ENCODE data around the gene NTRK3. TPM values are rescaled to one million over a fixed set of nuclear protein-coding genes. Genes with fewer than 3 reads are reported as not detected.

Gene NTRK3
- total and polyA plus RNA-seq, 2 donors (not counting 3 experiments of a cell fraction or from before 2014, with no cell fraction given) = not detected

DNA sequence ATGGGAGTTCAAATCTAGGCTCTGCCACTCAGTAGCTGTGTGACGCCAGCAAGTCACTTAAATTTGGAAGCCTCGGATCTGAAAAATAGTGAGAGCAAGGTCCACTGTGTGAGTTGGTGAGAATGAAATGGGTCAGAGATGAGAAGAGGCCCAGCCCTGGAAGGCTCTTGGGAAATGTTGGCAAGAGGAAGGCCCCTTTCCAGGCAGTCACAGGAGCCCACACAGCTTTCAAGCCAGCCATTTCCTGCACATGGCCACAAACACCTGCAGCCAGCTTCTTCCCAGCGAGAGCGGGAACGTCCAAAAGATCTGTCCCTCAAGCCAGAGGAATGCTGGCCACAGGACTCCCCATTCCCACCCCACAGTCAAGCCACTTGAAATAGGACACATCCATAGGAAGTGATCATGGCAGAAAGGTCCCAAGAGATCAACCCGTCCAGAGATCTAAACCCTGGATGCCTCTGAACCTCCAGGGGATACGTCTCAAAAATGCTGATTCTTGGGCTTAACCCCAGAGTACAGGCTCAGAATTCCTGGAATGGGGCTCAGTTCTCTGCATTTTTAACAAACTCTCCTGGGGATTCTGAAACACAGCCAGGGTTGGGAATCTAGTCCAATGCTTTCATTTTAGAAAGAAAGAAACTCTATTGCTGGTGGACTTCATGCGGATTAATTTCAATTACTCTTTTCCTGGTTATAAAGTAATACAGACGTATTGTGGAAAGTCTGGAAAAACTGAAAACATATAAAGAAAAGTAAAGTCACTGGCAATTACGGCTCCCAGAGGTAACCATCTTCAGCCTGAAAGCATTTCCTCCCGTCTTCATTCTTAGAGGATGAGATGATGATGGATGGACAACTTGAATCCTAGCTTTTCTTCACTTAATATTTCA is 35.9 kb downstream of the NTRK3 start:
- no peaks in the 10 kb centered on the region for H3K9me1 ChIP-seq (replicated peaks; ENCODE audit: control insufficient read depth, extremely low read depth, insufficient read depth, low read length)
- no peak for TF ChIP-seq POLR2AphosphoS5 (IDR thresholded peaks at IDR 0.05; ENCODE audit: insufficient read depth, low read depth, low read length)
- TF ChIP-seq EZH2 (IDR thresholded peaks at IDR 0.05; ENCODE audit: borderline replicate concordance, low read depth, low read length, severe bottlenecking) = no peak
- TF ChIP-seq MYC (IDR thresholded peaks at IDR 0.05; ENCODE audit: low read depth, low read length) = no peak
- no peak for TF ChIP-seq FOS (IDR thresholded peaks at IDR 0.05; ENCODE audit: borderline replicate concordance, insufficient read depth, low read length)
- TF ChIP-seq POLR2A (IDR thresholded peaks at IDR 0.05; ENCODE audit: low read depth, low read length) = no peak
- TF ChIP-seq, protein P1, sequence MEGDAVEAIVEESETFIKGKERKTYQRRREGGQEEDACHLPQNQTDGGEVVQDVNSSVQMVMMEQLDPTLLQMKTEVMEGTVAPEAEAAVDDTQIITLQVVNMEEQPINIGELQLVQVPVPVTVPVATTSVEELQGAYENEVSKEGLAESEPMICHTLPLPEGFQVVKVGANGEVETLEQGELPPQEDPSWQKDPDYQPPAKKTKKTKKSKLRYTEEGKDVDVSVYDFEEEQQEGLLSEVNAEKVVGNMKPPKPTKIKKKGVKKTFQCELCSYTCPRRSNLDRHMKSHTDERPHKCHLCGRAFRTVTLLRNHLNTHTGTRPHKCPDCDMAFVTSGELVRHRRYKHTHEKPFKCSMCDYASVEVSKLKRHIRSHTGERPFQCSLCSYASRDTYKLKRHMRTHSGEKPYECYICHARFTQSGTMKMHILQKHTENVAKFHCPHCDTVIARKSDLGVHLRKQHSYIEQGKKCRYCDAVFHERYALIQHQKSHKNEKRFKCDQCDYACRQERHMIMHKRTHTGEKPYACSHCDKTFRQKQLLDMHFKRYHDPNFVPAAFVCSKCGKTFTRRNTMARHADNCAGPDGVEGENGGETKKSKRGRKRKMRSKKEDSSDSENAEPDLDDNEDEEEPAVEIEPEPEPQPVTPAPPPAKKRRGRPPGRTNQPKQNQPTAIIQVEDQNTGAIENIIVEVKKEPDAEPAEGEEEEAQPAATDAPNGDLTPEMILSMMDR (IDR thresholded peaks at IDR 0.05; ENCODE audit: extremely low read depth in 1 of 2, insufficient read depth in 1 of 2, low read depth in 1 of 2, low read length in 2 of 2) = no peak
- TF ChIP-seq GATA2 (IDR thresholded peaks at IDR 0.05; ENCODE audit: insufficient read depth, insufficient read length, low read depth, low read length) = no peak
- TF ChIP-seq, protein P2, sequence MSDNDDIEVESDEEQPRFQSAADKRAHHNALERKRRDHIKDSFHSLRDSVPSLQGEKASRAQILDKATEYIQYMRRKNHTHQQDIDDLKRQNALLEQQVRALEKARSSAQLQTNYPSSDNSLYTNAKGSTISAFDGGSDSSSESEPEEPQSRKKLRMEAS (IDR thresholded peaks at IDR 0.05; ENCODE audit: insufficient read depth, insufficient read length) = no peak
- TF ChIP-seq JUN (IDR thresholded peaks at IDR 0.05; ENCODE audit: borderline replicate concordance, insufficient read depth, insufficient read length, low read depth) = no peak
- CTCF ChIA-PET = interaction anchor here (0.7 kb wide), 1 partner anchor 1135 kb away, joined by 3 read pairs; no protein-coding TSS in a partner anchor
- no peak overlapping the region for H3K27ac ChIP-seq (ENCODE audit: insufficient read depth, low read depth, low read length)
- no TSS peak for BruUV-seq (replicated peaks)
- no peak overlapping the region for H3K4me3 ChIP-seq (replicated peaks in 1 of 3; ENCODE audit: insufficient read depth in 1 of 3, low read depth in 1 of 3, low read length in 3 of 3)
- DNase-seq (ENCODE audit: low read depth, low spot score) (no peak), FAIRE-seq (no peak)
- POLR2A ChIA-PET = no interaction called here
- no peaks in the 10 kb centered on the region for H3K79me2 ChIP-seq (ENCODE audit: control insufficient read depth, insufficient read depth, low read length)
- no peaks in the 10 kb centered on the region for H3K4me1 ChIP-seq (ENCODE audit: control insufficient read depth, extremely low read depth, insufficient read depth, low read length)
- H3K9ac ChIP-seq (replicated peaks; ENCODE audit: extremely low read depth, insufficient read depth, low read length) = no peak overlapping the region
- intact Hi-C loops (cut with micrococcal nuclease) = no loop called here
- no peaks in the 10 kb centered on the region for H3K27me3 ChIP-seq (ENCODE audit: control insufficient read depth in 2 of 2, insufficient read depth in 2 of 2, low read length in 2 of 2)
- no peaks in the 10 kb centered on the region for H3K36me3 ChIP-seq (ENCODE audit: control insufficient read depth in 2 of 2, extremely low read depth in 1 of 2, insufficient read depth in 2 of 2, low read length in 2 of 2)
- no peak overlapping the region for H3K4me2 ChIP-seq (ENCODE audit: insufficient read depth, low read length)
- H3K9me3 ChIP-seq (replicated peaks; ENCODE audit: control insufficient read depth, insufficient read depth, low read length) = peaks cover 6% of the 10 kb centered on the region
- no peaks in the 10 kb centered on the region for H4K20me1 ChIP-seq (replicated peaks; ENCODE audit: control insufficient read depth, extremely low read depth, insufficient read depth, low read length)
- dilution Hi-C loops (cut with MboI; ENCODE audit: extremely low pct_ligation_motif_present, low sequenced_read_pairs) = no loop called here
- H2AFZ ChIP-seq (ENCODE audit: low read depth, low read length) = no peak overlapping the region

Data from endothelial cell of umbilical vein (primary cell).